ENCODE data around the gene CCL17.

Gene CCL17

DNA sequence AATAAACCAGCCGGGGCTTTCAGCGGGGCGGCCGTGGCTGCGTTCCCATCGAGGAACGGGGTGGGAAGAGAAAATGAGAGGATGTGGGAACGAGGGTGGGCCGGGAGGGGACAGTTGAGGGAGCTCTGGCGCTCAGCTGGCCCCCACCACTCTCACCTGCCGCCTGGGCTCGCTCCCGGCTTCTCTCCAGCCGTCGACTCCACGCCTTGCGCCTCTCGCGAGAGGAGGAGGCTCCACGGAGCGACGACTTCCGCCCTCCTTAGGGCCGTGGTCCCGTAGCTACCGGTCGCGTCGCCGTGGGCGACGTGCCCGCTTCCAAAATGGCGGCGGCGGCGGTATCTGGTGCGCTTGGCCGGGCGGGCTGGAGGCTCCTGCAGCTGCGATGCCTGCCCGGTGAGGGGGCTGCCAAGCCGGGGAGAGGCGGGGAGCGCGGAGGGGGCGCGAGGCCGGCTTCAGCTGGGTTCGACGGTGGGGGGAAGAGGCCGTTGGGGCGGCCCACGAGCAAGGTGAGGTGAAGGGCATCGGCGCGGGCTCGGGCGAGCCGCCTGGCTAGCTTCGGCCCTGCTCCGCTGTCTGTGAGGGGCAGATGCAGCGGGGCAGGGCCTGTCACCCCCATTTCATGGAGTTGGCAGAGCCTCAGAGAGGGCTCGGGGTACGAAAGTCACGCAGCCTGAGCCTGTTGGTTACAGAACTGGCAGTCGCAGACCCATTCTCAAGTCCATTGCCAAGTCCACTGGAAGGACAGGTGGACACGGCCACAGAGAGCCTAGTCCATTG is 42.8 kb downstream of the CCL17 start, which contains the start of the genes CIAPIN1 and COQ9:
TSS of gene CIAPIN1 (minus strand) at position 200 of the 777 bp plus-strand sequence. CDS start 6,457 bp downstream, outside the sequence.
TSS of gene COQ9 (plus strand) at position 294 of the 777 bp plus-strand sequence. CDS start at position 321, 27 bp downstream.
- H3K27ac ChIP-seq (ENCODE audit: extremely low read depth, low read depth, low read length) = peak within 1 kb of the TSS; percentile 77
- peak within 1 kb of the TSS; percentile 95 for H3K4me3 ChIP-seq (ENCODE audit: low read depth, low read length)
- TF ChIP-seq ZNF626 (tag by site-specific recombination; IDR thresholded peaks at IDR 0.05) (no peak), GFI1B (tag by site-specific recombination; IDR thresholded peaks at IDR 0.05) (no peak), HOXC10 (CRISPR knock-in tag; IDR thresholded peaks at IDR 0.05) (no peak), KLF9 (tag by site-specific recombination; IDR thresholded peaks at IDR 0.05; ENCODE audit: low read depth) (peak; percentile 65; the same call in 1 of the 2 replicates), ZNF292 (tag by site-specific recombination; IDR thresholded peaks at IDR 0.05; ENCODE audit: borderline replicate concordance, low read depth) (no peak), EGR2 (tag by site-specific recombination; IDR thresholded peaks at IDR 0.05; ENCODE audit: low read depth) (peak; percentile 82), ZNF184 (tag by site-specific recombination; IDR thresholded peaks at IDR 0.05) (no peak), ZNF530 (tag by site-specific recombination; IDR thresholded peaks at IDR 0.05; ENCODE audit: low read depth) (no peak), ZBTB20 (tag by site-specific recombination; IDR thresholded peaks at IDR 0.05) (peak; percentile 57; the same call in 1 of the 2 replicates), ZNF560 (tag by site-specific recombination; IDR thresholded peaks at IDR 0.05; ENCODE audit: borderline replicate concordance) (no peak), ZNF114 (tag by site-specific recombination; IDR thresholded peaks at IDR 0.05) (no peak), SP2 (tag by site-specific recombination; IDR thresholded peaks at IDR 0.05) (peak; percentile 78), ZBTB7A (tag by site-specific recombination; IDR thresholded peaks at IDR 0.05; ENCODE audit: low read depth) (peak; percentile 67; the same call in 1 of the 2 replicates), ZSCAN30 (tag by site-specific recombination; IDR thresholded peaks at IDR 0.05) (peak; percentile 38; the same call in 1 of the 2 replicates), ZNF747 (tag by site-specific recombination; IDR thresholded peaks at IDR 0.05) (no peak), GLIS1 (tag by site-specific recombination; IDR thresholded peaks at IDR 0.05) (peak; percentile 38; the same call in 1 of the 2 replicates), ZNF174 (tag by site-specific recombination; IDR thresholded peaks at IDR 0.05) (no peak)
- TF ChIP-seq, protein P1, sequence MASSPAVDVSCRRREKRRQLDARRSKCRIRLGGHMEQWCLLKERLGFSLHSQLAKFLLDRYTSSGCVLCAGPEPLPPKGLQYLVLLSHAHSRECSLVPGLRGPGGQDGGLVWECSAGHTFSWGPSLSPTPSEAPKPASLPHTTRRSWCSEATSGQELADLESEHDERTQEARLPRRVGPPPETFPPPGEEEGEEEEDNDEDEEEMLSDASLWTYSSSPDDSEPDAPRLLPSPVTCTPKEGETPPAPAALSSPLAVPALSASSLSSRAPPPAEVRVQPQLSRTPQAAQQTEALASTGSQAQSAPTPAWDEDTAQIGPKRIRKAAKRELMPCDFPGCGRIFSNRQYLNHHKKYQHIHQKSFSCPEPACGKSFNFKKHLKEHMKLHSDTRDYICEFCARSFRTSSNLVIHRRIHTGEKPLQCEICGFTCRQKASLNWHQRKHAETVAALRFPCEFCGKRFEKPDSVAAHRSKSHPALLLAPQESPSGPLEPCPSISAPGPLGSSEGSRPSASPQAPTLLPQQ (tag by site-specific recombination; IDR thresholded peaks at IDR 0.05) = peak; percentile 59; the same call in 1 of the 2 replicates
- TF ChIP-seq, protein P2, sequence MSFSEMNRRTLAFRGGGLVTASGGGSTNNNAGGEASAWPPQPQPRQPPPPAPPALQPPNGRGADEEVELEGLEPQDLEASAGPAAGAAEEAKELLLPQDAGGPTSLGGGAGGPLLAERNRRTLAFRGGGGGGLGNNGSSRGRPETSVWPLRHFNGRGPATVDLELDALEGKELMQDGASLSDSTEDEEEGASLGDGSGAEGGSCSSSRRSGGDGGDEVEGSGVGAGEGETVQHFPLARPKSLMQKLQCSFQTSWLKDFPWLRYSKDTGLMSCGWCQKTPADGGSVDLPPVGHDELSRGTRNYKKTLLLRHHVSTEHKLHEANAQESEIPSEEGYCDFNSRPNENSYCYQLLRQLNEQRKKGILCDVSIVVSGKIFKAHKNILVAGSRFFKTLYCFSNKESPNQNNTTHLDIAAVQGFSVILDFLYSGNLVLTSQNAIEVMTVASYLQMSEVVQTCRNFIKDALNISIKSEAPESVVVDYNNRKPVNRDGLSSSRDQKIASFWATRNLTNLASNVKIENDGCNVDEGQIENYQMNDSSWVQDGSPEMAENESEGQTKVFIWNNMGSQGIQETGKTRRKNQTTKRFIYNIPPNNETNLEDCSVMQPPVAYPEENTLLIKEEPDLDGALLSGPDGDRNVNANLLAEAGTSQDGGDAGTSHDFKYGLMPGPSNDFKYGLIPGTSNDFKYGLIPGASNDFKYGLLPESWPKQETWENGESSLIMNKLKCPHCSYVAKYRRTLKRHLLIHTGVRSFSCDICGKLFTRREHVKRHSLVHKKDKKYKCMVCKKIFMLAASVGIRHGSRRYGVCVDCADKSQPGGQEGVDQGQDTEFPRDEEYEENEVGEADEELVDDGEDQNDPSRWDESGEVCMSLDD (tag by site-specific recombination; IDR thresholded peaks at IDR 0.05) = no peak
- TF ChIP-seq, protein P3, sequence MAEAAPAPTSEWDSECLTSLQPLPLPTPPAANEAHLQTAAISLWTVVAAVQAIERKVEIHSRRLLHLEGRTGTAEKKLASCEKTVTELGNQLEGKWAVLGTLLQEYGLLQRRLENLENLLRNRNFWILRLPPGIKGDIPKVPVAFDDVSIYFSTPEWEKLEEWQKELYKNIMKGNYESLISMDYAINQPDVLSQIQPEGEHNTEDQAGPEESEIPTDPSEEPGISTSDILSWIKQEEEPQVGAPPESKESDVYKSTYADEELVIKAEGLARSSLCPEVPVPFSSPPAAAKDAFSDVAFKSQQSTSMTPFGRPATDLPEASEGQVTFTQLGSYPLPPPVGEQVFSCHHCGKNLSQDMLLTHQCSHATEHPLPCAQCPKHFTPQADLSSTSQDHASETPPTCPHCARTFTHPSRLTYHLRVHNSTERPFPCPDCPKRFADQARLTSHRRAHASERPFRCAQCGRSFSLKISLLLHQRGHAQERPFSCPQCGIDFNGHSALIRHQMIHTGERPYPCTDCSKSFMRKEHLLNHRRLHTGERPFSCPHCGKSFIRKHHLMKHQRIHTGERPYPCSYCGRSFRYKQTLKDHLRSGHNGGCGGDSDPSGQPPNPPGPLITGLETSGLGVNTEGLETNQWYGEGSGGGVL (tag by site-specific recombination; IDR thresholded peaks at IDR 0.05) = peak; percentile 85
- TF ChIP-seq, protein P4, sequence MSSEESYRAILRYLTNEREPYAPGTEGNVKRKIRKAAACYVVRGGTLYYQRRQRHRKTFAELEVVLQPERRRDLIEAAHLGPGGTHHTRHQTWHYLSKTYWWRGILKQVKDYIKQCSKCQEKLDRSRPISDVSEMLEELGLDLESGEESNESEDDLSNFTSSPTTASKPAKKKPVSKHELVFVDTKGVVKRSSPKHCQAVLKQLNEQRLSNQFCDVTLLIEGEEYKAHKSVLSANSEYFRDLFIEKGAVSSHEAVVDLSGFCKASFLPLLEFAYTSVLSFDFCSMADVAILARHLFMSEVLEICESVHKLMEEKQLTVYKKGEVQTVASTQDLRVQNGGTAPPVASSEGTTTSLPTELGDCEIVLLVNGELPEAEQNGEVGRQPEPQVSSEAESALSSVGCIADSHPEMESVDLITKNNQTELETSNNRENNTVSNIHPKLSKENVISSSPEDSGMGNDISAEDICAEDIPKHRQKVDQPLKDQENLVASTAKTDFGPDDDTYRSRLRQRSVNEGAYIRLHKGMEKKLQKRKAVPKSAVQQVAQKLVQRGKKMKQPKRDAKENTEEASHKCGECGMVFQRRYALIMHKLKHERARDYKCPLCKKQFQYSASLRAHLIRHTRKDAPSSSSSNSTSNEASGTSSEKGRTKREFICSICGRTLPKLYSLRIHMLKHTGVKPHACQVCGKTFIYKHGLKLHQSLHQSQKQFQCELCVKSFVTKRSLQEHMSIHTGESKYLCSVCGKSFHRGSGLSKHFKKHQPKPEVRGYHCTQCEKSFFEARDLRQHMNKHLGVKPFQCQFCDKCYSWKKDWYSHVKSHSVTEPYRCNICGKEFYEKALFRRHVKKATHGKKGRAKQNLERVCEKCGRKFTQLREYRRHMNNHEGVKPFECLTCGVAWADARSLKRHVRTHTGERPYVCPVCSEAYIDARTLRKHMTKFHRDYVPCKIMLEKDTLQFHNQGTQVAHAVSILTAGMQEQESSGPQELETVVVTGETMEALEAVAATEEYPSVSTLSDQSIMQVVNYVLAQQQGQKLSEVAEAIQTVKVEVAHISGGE (tag by site-specific recombination; conservative IDR thresholded peaks at IDR 0.05; ENCODE audit: low read depth) = peak; percentile 81
- TF ChIP-seq, protein P5, sequence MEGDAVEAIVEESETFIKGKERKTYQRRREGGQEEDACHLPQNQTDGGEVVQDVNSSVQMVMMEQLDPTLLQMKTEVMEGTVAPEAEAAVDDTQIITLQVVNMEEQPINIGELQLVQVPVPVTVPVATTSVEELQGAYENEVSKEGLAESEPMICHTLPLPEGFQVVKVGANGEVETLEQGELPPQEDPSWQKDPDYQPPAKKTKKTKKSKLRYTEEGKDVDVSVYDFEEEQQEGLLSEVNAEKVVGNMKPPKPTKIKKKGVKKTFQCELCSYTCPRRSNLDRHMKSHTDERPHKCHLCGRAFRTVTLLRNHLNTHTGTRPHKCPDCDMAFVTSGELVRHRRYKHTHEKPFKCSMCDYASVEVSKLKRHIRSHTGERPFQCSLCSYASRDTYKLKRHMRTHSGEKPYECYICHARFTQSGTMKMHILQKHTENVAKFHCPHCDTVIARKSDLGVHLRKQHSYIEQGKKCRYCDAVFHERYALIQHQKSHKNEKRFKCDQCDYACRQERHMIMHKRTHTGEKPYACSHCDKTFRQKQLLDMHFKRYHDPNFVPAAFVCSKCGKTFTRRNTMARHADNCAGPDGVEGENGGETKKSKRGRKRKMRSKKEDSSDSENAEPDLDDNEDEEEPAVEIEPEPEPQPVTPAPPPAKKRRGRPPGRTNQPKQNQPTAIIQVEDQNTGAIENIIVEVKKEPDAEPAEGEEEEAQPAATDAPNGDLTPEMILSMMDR (tag by site-specific recombination; IDR thresholded peaks at IDR 0.05) = no peak
- TF ChIP-seq, protein P6, sequence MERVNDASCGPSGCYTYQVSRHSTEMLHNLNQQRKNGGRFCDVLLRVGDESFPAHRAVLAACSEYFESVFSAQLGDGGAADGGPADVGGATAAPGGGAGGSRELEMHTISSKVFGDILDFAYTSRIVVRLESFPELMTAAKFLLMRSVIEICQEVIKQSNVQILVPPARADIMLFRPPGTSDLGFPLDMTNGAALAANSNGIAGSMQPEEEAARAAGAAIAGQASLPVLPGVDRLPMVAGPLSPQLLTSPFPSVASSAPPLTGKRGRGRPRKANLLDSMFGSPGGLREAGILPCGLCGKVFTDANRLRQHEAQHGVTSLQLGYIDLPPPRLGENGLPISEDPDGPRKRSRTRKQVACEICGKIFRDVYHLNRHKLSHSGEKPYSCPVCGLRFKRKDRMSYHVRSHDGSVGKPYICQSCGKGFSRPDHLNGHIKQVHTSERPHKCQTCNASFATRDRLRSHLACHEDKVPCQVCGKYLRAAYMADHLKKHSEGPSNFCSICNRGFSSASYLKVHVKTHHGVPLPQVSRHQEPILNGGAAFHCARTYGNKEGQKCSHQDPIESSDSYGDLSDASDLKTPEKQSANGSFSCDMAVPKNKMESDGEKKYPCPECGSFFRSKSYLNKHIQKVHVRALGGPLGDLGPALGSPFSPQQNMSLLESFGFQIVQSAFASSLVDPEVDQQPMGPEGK (tag by site-specific recombination; IDR thresholded peaks at IDR 0.05) = peak; percentile 59

More for the DNA sequence above, 42.8 kb downstream of the CCL17 start, which contains the start of the genes CIAPIN1 and COQ9:
- Histone ChIP-seq H3K36me3 (ENCODE audit: control insufficient read depth in 2 of 2, insufficient read depth in 1 of 2, low read length in 2 of 2) (peaks cover 15 to 20% of the 10 kb centered on the region in 2 experiments), H3K4me1 (ENCODE audit: control insufficient read depth, insufficient read depth, low read length) (no peaks in the 10 kb centered on the region), H3K9me3 (ENCODE audit: control insufficient read depth, insufficient read depth, low read depth, low read length) (no peaks in the 10 kb centered on the region)
- POLR2A ChIA-PET = interaction anchor here (0.5 to 2.4 kb wide), 26 partner anchors 9 to 367 kb away, joined by 3 to 40 read pairs (median 4); partner anchors contain the start of genes ADGRG1, POLR2C, PSME3IP1 and RSPRY1
- CTCF ChIA-PET = interaction anchor here (0.6 to 2.7 kb wide), 8 partner anchors 14 to 571 kb away, joined by 3 to 14 read pairs (median 4); partner anchors contain the start of gene POLR2C
